ENCODE results near the gene ATXN2.

GRCh38 chr12:111407377-111408115, 191.6 kb downstream of the ATXN2 start:
- no peak for TF ChIP-seq TAF1 (IDR thresholded peaks at IDR 0.05; ENCODE audit: low read depth)
- TF ChIP-seq TEAD4 (IDR thresholded peaks at IDR 0.05): no peak
- TF ChIP-seq, protein P1, sequence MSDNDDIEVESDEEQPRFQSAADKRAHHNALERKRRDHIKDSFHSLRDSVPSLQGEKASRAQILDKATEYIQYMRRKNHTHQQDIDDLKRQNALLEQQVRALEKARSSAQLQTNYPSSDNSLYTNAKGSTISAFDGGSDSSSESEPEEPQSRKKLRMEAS (IDR thresholded peaks at IDR 0.05): no peak
- no peak for TF ChIP-seq EP300 (IDR thresholded peaks at IDR 0.05; ENCODE audit: borderline replicate concordance)
- no peak for TF ChIP-seq CEBPB (IDR thresholded peaks at IDR 0.05)

All from Ishikawa (cell line).